ENCODE results near the gene APBB2.

APBB2 gene

GRCh38 chr4:40971338-40971737, 243.0 kb downstream of the APBB2 start:
- no peaks in the 10 kb centered on the region for H3K9me3 ChIP-seq (ENCODE audit: control insufficient read depth, insufficient read depth, low read length)
- peaks cover 4% of the 10 kb centered on the region for H3K36me3 ChIP-seq (ENCODE audit: control insufficient read depth, insufficient read depth, low read length)
- H3K4me1 ChIP-seq (ENCODE audit: control insufficient read depth, insufficient read depth, low read length): no peaks in the 10 kb centered on the region
- no peak overlapping the region for H3K4me3 ChIP-seq (ENCODE audit: low read depth, low read length)
- no peak overlapping the region for H3K9ac ChIP-seq (ENCODE audit: low read depth, low read length)
- no peaks in the 10 kb centered on the region for H3K27me3 ChIP-seq (ENCODE audit: control insufficient read depth, insufficient read depth, low read length)

- Histone ChIP-seq H3K4me1 (ENCODE audit: control insufficient read depth, insufficient read depth, low read length) (no peaks in the 10 kb centered on the region), H3K27me3 (ENCODE audit: control insufficient read depth, insufficient read depth, low read length) (no peaks in the 10 kb centered on the region), H3K9ac (ENCODE audit: low read depth, low read length) (no peak overlapping the region), H3K9me3 (ENCODE audit: control insufficient read depth, insufficient read depth, low read length) (no peaks in the 10 kb centered on the region), H3K36me3 (ENCODE audit: control insufficient read depth, insufficient read depth, low read length) (peaks cover 4% of the 10 kb centered on the region), H3K4me3 (ENCODE audit: low read depth, low read length) (no peak overlapping the region)
Observed at GRCh38 chr4:40969501-40969900, 244.8 kb downstream of the APBB2 start.

- Histone ChIP-seq H3K9me3 (ENCODE audit: control insufficient read depth, insufficient read depth, low read length) (no peaks in the 10 kb centered on the region), H3K4me3 (ENCODE audit: low read depth, low read length) (no peak overlapping the region), H3K36me3 (ENCODE audit: control insufficient read depth, insufficient read depth, low read length) (peaks cover 4% of the 10 kb centered on the region), H3K4me1 (ENCODE audit: control insufficient read depth, insufficient read depth, low read length) (peaks cover under 1% of the 10 kb centered on the region), H3K27me3 (ENCODE audit: control insufficient read depth, insufficient read depth, low read length) (no peaks in the 10 kb centered on the region), H3K9ac (ENCODE audit: low read depth, low read length) (no peak overlapping the region)
Observed at GRCh38 chr4:40967550-40967949, 246.8 kb downstream of the APBB2 start.

- H3K4me3 ChIP-seq (ENCODE audit: low read depth, low read length): no peak overlapping the region
Observed at GRCh38 chr4:40966091-40966490, 248.3 kb downstream of the APBB2 start.

GRCh38 chr4:40963897-40964478, 250.4 kb downstream of the APBB2 start:
- Histone ChIP-seq H3K4me3 (ENCODE audit: low read depth, low read length) (no peak overlapping the region), H3K9me3 (ENCODE audit: control insufficient read depth, insufficient read depth, low read length) (no peaks in the 10 kb centered on the region), H3K36me3 (ENCODE audit: control insufficient read depth, insufficient read depth, low read length) (peaks cover 4% of the 10 kb centered on the region), H3K4me1 (ENCODE audit: control insufficient read depth, insufficient read depth, low read length) (peaks cover 10% of the 10 kb centered on the region), H3K27me3 (ENCODE audit: control insufficient read depth, insufficient read depth, low read length) (no peaks in the 10 kb centered on the region), H3K9ac (ENCODE audit: low read depth, low read length) (no peak overlapping the region)

More at GRCh38 chr4:40966091-40966490, 248.3 kb downstream of the APBB2 start:
- no peak overlapping the region for H3K9ac ChIP-seq (ENCODE audit: low read depth, low read length)
- no peaks in the 10 kb centered on the region for H3K9me3 ChIP-seq (ENCODE audit: control insufficient read depth, insufficient read depth, low read length)
- H3K4me1 ChIP-seq (ENCODE audit: control insufficient read depth, insufficient read depth, low read length): peaks cover 10% of the 10 kb centered on the region
- H3K27me3 ChIP-seq (ENCODE audit: control insufficient read depth, insufficient read depth, low read length): no peaks in the 10 kb centered on the region
- H3K36me3 ChIP-seq (ENCODE audit: control insufficient read depth, insufficient read depth, low read length): peaks cover 4% of the 10 kb centered on the region

- Histone ChIP-seq H3K9ac (ENCODE audit: low read depth, low read length) (no peak overlapping the region), H3K4me3 (ENCODE audit: low read depth, low read length) (no peak overlapping the region), H3K36me3 (ENCODE audit: control insufficient read depth, insufficient read depth, low read length) (peaks cover 4% of the 10 kb centered on the region), H3K4me1 (ENCODE audit: control insufficient read depth, insufficient read depth, low read length) (peaks cover 10% of the 10 kb centered on the region), H3K27me3 (ENCODE audit: control insufficient read depth, insufficient read depth, low read length) (no peaks in the 10 kb centered on the region), H3K9me3 (ENCODE audit: control insufficient read depth, insufficient read depth, low read length) (no peaks in the 10 kb centered on the region)
Observed at GRCh38 chr4:40962551-40963180, 251.7 kb downstream of the APBB2 start.

GRCh38 chr4:40960941-40961340, 253.4 kb downstream of the APBB2 start:
- Histone ChIP-seq H3K27me3 (ENCODE audit: control insufficient read depth, insufficient read depth, low read length) (no peaks in the 10 kb centered on the region), H3K4me3 (ENCODE audit: low read depth, low read length) (no peak overlapping the region), H3K9me3 (ENCODE audit: control insufficient read depth, insufficient read depth, low read length) (no peaks in the 10 kb centered on the region)

GRCh38 chr4:40957281-40957680, 257.1 kb downstream of the APBB2 start:
- Histone ChIP-seq H3K9me3 (ENCODE audit: control insufficient read depth, insufficient read depth, low read length) (no peaks in the 10 kb centered on the region), H3K36me3 (ENCODE audit: control insufficient read depth, insufficient read depth, low read length) (no peaks in the 10 kb centered on the region), H3K27me3 (ENCODE audit: control insufficient read depth, insufficient read depth, low read length) (no peaks in the 10 kb centered on the region), H3K4me1 (ENCODE audit: control insufficient read depth, insufficient read depth, low read length) (peaks cover 7% of the 10 kb centered on the region), H3K4me3 (ENCODE audit: low read depth, low read length) (no peak overlapping the region), H3K9ac (ENCODE audit: low read depth, low read length) (no peak overlapping the region)

More at GRCh38 chr4:40960941-40961340, 253.4 kb downstream of the APBB2 start:
- no peak overlapping the region for H3K9ac ChIP-seq (ENCODE audit: low read depth, low read length)
- H3K36me3 ChIP-seq (ENCODE audit: control insufficient read depth, insufficient read depth, low read length): no peaks in the 10 kb centered on the region
- H3K4me1 ChIP-seq (ENCODE audit: control insufficient read depth, insufficient read depth, low read length): peaks cover 10% of the 10 kb centered on the region

- Histone ChIP-seq H3K4me3 (ENCODE audit: low read depth, low read length) (no peak overlapping the region), H3K4me1 (ENCODE audit: control insufficient read depth, insufficient read depth, low read length) (peaks cover 3% of the 10 kb centered on the region), H3K36me3 (ENCODE audit: control insufficient read depth, insufficient read depth, low read length) (no peaks in the 10 kb centered on the region), H3K9me3 (ENCODE audit: control insufficient read depth, insufficient read depth, low read length) (no peaks in the 10 kb centered on the region), H3K9ac (ENCODE audit: low read depth, low read length) (no peak overlapping the region), H3K27me3 (ENCODE audit: control insufficient read depth, insufficient read depth, low read length) (no peaks in the 10 kb centered on the region)
Observed at GRCh38 chr4:40956721-40957255, 257.6 kb downstream of the APBB2 start.

GRCh38 chr4:40954088-40954668, 260.2 kb downstream of the APBB2 start:
- H3K36me3 ChIP-seq (ENCODE audit: control insufficient read depth, insufficient read depth, low read length): no peaks in the 10 kb centered on the region
- no peak overlapping the region for H3K4me3 ChIP-seq (ENCODE audit: low read depth, low read length)
- no peak overlapping the region for H3K9ac ChIP-seq (ENCODE audit: low read depth, low read length)
- no peaks in the 10 kb centered on the region for H3K9me3 ChIP-seq (ENCODE audit: control insufficient read depth, insufficient read depth, low read length)
- no peaks in the 10 kb centered on the region for H3K4me1 ChIP-seq (ENCODE audit: control insufficient read depth, insufficient read depth, low read length)
- no peaks in the 10 kb centered on the region for H3K27me3 ChIP-seq (ENCODE audit: control insufficient read depth, insufficient read depth, low read length)

GRCh38 chr4:40953283-40954087, 260.9 kb downstream of the APBB2 start:
- no peaks in the 10 kb centered on the region for H3K36me3 ChIP-seq (ENCODE audit: control insufficient read depth, insufficient read depth, low read length)
- no peak overlapping the region for H3K9ac ChIP-seq (ENCODE audit: low read depth, low read length)
- no peaks in the 10 kb centered on the region for H3K4me1 ChIP-seq (ENCODE audit: control insufficient read depth, insufficient read depth, low read length)
- H3K9me3 ChIP-seq (ENCODE audit: control insufficient read depth, insufficient read depth, low read length): no peaks in the 10 kb centered on the region
- H3K4me3 ChIP-seq (ENCODE audit: low read depth, low read length): no peak overlapping the region
- no peaks in the 10 kb centered on the region for H3K27me3 ChIP-seq (ENCODE audit: control insufficient read depth, insufficient read depth, low read length)
